Glomerular visceral epithelial cell (primary cell): ENCODE data around the gene SLC38A8.

Experiments
- DNase-seq: peaks from one replicate; pipeline ENCODE4 v3.0.0-alpha.2; 2016; ENCODE audit errors: extremely low spot score

The SLC38A8 gene

DNA sequence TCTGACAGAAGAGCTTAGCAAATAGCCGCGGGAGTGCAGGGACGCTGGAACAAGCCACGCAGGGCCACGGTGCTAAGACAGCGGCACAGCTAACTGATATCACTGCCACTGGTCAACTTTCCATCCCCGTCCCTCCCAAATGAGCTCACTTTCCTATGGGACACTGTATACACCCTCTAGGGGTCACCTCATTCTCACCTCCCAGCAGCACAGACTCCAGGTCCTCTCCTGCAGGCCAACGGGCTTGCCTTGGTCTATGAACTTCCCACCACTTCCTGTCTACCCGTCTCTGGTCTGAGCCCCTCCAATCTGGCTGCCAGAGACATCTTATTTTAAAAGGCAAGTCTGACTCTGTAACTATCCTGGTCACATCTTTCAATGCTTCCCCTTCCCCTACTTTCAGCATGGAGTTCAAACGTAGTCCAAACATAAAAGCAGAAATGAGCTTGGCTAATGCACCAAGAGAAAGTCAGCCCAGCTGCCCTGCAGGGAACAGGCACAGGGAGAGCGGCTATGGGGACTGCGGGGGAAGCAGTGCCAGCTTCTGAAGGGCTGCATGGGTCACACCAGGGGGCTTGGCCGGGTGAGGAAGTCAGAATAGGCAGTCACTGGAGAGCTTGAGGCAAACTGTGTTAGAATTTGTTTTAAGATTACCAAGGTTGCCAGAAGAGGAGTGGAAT lies 26.3 kb upstream of the SLC38A8 start:
- DNase-seq, result no peak

DNA sequence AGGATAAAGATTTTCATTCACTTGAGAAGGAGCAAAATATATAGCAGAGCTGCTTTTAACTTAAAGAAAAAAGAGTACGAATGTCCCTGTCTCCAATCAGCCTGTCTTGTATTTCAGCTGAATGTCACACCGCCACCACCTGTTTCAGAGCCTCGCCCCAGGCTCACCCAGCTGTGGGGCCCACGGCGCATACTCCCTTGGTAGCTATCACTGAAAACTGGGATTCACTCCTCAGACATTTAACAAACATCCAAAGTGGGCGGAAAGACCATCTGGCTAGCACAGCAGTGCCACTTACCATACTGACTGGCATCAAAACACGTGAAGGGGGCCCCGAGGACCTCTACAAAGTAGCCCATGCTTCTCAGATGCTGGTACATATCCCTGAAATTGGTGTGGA lies 25.4 kb upstream of the SLC38A8 start:
- DNase-seq, result no peak

DNA sequence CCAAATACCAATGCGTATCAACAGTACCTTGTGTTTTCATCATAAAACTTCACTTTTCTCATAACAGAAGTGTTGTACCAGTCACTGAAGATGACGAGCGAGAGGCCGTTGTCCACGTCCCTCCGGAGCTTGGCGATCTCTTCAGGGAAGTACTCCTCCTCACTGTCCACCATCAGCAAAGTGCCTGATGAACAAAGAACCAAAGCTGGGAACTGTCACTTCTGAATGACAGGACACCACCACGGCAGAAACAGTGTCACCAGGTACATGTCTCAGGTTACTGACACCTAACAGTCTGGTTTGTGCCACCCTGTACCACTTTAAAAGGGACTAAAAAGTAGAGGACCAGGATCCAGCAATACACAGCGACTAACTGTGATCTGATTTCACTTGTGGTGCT lies 25.0 kb upstream of the SLC38A8 start:
- DNase-seq, result no peak

DNA sequence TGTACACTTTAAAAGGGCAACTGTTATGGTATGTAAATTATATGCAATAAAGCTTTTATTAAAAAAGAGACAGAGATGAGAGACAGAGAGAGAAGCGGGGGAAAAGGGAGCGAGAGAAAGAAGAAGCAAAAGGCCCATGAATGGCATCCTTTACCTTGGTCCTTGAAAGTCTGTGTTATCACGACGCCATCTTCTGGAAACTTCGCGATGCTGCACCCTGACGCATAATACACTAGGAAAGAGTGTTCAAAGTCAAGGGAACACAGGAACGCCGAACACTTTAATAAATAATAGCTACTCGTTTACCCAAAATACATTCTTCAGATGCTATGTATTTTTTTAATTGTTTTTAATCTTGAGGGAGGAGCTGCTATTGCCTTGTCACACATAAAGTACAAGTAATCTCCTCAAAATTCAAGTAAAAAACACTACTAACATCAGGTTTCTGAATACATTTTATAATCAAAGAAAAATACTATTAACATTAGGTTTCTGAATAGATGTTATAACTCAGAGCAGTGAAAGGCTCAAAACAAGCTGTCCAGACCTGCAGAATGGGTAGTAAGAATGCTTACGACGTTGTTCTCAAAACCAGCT lies 23.0 kb upstream of the SLC38A8 start:
- peak; percentile 41 for DNase-seq

DNA sequence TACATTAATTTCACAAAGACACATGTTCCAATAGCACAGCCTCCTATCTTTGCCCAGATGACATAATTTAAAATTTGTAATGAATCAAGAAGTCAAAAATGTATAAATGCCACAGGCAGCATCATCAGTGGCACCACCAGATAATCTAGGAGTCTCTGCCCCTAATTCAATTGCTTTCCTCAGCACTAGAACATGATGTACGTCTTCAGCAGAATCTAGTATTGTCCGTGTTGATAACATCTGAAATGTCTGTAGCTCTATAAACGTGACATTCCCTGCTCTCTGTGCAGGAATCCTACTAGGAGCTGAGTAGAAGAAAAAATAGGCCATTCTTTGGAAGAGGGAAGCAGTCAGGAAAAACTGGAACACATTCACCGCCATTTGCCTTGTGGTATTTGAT lies 21.4 kb upstream of the SLC38A8 start:
- no peak for DNase-seq

DNA sequence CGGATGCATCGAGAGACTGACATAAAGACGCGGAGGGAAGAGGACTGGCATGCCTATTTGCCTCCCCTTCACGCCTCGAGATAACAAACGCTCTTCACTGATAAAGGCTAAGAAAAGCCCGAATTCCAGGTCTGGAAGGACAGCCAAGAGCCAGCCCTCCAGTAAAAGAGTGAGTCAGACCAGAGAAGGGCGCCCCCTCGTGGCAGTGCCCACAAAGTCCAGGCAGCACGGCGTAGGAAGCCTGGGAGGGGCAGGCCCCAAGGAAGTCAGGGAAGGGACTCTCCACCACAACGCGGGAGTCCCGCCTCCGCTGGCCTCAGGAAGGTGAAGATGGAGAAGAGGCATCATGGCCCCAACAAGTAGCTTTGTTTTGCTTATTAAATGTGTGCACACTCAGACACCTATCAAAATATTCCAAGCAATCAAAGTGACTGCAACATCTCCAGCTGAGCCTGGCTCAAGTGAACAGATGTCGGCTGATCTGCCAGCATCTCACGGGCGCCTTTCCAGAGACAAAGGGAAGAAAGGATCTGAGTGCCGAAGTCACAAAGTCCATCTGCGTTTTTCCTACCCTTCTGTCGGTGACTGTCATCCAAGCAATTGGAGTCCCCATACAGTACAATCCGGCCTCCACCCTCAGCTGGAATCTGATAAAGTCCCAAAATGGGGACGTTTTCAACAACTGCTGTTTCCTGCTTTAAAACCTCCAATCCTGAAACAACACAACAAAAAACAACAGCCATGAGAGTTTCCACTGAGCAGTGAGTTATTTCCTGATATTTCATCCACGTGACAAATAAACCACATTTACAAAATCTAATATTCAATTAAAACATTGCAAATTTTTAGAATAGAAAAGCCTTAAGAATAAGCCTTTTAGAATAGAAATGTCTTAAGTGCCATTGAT lies 20.4 kb upstream of the SLC38A8 start:
- DNase-seq, result peak; percentile 58

DNA sequence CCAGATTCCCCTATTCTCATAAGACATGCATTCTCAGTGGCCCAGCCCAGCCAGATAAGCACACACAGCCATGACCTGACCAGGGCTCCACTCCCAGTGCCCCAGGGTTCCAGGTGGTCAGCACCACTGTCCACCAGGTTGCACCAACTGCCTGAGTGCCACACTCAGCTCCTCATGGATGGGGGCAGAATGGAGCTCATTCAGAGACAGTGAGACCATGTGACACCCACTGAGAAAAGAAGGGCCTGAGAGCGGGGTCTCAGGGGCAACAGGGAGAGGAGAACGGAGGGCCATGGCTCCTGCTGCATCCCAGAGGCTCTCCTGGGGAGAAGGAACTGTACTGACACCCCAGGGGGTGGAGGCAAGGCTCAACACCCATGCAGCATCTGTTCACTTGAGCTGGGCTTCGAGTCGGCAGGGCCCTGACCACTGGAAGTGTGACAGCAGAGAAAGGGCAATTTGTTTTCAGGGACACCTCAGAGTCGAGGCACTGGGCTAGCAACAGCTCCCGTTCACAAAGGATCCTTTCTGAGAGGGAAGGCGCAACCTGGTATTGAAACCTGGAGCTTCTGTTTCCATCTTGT lies 18.7 kb upstream of the SLC38A8 start:
- DNase-seq, result no peak

DNA sequence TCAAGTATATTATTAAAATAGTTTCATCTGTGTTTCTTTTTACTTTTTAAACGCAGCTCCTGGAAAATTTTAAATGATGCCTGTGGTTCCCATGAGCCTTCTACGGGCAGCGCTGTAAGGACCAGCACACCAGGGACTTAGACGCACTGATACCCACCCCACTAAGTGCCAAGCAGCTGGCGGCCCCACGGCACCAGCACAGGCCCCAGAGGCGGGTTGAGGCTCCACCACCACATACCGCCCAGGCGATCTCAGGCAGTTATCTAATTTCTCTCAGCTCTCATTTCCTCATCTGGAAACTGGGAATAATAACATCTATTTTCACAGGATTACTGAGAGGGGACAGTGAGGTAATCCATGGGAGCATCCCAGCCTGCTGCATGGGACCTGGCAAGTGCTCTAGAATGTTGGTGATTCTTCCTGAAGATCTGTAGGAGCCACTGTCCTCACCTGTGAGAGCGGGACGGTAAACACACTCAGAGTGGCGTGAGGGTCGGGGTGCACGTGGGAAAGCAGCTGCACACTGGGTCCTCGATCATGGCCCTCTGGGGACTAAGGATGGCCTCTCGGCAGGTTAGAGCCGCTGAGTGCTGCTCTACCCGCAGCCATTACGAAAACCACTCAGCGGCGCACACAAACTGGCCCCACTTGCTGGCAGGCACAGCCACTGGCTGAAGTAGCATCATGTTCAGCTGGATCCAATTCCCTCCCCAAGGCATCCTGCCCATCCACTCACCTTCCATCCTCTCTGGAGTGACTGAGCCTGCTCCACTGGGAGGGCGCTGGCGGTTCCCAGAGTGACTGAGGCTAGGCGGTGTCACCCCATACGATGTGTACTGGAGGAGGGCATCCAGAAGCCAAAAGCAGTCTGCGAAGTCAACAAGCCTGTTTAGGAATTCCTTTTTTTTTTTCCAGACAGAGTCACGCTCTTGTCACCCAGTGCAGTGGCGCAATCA lies 17.6 kb upstream of the SLC38A8 start:
- DNase-seq, result no peak

DNA sequence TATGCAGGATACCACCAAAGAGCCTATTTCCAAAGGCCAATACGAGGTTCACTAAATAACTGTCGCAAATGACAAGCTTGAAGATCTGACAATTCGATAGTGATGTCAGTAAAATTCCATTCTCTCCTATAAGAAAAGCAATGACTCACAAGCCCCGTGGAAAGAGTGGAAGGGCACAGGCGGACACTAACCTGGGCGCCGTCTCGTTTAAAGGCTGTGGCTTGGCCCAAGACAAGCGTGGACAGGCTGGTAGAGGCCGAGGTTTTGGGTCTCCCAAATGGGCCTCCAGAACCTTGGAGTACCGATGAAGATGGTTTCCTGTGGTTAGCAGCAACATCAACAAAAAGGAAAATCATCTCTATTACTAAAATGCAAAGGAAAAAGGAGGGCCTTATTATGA lies 16.5 kb upstream of the SLC38A8 start:
- DNase-seq, result no peak

DNA sequence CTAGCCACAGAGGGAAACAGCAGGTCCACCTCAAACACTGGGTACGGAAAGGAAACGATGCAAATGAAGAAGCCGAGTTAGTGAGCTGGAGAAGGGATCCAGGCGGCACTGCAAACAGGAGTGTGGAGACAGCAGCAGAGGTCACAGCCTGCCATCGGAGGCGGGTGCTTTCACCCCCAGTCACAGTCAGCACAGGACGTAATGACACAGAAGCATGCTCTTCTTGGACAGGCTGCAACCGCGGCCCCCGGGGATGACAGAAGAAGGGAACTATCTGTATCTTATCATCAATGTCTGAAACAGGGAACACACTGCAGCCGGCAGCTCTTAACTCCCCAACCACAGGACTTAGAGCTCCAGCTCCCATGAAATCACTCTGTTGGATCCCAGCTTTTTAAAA lies 16.1 kb upstream of the SLC38A8 start:
- no peak for DNase-seq

DNA sequence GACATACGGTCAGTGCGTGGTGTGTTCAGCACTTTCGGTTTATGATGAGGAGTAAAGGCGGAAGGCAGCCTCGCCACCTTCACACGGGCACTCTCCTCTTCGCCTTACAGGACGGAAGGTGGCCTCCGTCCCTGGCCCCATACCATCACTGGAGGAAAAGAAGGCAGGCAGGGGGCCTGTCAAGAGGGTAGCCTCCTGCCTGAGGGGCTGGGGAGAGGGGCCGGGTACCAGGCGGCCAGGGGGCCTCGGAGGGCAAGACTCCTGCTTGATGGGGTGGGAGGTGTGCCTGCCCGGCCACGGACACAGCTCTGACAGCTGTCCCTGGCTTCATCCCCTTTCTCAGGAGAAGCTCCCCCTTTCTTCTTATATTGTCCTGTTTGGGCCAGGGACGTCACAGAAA lies 15.6 kb upstream of the SLC38A8 start:
- no peak for DNase-seq

DNA sequence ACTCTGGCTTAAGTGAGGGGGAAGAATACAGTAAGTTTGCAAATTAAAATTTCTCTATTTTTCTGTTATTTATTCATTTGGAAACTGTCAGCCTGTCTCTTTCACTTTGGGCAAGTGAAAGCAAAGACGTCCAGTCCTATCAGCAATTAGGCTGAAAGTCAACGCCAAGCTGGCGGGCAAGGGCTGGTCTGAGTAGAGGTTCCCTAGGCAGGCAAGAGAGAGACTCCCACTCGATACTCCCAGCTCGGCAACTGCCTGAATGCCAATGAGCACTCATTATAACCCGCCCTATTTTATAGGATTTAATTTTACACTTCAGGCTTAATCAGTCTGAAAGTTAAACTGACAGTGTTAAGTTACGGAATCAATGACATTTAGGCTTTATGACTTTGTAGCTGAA lies 14.3 kb upstream of the SLC38A8 start:
- DNase-seq, result no peak

DNA sequence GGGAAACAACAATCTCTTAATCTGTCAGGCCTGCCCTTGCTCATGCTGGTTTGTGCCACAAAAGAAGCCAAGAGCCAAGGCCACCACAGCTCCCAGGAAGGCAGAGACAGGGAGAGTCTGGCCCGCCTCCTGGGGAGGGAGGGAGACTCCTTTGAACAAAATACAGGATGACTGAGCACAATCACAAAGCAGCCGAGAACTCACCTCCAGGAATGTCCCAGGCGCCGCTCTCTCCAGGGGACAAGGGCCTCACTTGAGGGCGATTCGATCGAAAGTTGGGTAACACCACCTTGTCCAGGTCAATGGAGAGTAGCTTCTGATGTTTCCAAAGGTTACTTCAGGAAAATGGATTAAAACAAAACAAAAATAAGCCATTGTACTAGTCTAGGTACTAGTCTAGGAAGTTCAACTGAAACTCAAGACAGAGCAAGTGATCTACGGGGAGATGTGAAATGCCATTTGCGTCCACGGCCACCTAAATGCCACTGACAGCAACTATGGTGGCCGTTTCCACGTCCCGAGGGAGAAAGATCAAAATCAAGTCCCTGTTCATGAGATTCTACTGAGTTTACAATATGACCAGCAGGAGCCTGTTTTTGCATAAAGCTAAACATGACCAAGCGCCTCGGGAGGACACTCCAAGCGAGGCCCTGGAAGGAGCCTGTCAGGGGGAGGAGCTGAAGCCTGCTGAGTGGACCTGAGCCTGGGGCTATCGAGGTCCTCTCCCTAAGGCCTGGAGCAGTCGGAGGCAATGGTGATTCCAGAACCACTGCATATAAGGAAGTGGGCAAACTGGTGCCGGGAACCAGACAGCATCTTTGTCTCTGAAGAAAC lies 13.4 kb upstream of the SLC38A8 start:
- DNase-seq, result no peak

DNA sequence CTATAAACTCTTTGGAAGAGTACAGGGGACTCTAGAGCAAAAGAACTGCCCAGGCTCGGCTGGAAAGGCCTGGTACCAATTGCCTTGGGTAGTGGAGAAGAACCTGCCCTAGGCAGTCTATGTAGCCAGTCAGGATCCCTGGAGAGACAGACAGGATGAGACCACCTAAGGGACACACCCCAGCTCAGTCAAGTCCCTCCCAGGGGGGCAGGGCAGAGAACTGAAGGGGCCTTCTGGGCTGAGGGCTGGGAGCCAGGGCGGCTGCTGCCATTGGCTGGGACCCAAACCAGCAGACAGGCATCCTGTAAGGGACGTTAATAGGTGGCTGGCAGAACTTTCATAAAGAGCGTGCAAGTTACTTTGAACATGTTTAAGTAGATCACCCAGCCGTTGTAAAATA lies 12.8 kb upstream of the SLC38A8 start:
- no peak for DNase-seq

DNA sequence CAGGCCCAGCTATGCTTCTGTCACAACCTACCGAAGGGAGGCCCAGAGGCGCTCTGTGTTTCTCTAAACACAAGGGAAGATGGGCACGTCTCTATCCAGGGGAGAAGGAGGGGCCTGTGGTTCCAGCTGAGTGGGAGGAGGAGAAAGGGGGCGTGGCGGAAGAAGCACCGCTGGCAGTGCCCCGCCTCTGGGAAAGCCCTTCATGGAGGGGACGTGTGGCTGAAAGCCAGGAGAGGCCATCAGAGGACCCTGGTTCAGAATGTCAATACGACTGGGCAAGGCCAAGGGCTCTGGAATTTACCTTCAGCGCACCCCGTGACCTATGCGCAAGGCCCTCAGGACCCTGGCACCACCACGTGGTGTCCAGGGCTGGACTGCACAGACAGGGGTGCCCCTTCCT lies 12.3 kb upstream of the SLC38A8 start:
- no peak for DNase-seq

DNA sequence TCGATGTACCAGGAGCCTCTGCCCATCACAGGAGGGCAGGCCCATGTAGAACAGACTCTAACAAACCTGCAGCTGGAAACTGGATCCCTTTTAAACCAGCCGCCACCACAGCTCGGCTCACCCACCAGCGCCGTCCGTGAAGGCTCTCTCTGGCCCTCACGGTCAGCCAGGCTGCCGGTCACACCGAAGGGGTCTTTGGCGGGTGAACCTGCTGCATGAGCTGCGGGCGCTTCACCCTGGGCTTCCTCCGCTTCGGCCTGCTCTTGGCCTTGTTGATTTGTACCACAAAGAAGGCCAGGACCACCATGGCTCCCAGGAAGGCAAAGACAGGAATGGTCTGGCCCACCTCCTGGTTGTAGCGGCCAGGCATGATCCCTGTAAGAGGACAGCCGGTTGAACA lies 11.7 kb upstream of the SLC38A8 start:
- no peak for DNase-seq

DNA sequence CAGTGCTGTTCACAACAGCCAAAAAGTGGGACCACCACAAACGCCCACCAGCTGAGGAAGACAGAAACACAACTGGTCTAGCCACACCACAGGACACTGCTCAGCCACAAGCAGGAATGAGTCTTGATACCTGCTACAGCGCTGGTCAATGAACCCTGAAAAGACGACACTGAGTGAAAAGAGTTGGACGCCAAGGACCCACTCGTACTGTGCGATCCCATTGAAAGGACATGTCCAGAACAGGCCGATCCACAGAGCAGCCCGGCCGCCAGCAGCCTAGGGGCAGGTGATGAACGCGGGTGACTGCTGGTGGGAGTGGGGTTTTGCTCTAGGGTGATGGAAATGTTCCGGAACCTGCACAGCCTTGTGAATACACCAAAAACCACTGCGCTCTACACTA lies 10.6 kb upstream of the SLC38A8 start:
- DNase-seq, result no peak

DNA sequence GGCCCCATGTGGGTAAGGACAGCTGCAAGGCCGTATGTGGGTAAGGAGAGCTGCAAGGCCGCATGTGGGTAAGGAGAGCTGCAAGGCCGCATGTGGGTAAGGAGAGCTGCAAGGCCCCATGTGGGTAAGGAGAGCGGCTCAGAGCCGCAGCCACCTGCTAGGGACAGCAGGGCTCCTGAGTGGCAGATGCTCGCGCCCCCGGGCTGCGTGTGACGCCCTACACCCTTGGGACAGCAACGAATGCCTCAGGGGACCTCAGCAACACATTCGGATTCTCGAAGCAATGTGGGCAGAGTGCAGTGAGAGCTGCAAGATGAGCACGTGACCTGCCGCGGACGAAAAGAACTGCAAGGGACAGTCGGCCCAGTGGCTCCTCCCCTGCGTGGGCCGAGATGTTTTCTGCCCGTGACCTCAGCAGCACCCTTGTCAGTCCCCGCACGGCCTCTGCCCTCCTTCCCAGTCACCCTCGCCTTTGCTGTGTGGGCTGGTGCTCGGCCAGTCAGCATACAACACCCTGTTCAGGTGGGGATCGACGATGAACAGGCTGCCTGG lies 9.6 kb upstream of the SLC38A8 start:
- DNase-seq, result no peak

DNA sequence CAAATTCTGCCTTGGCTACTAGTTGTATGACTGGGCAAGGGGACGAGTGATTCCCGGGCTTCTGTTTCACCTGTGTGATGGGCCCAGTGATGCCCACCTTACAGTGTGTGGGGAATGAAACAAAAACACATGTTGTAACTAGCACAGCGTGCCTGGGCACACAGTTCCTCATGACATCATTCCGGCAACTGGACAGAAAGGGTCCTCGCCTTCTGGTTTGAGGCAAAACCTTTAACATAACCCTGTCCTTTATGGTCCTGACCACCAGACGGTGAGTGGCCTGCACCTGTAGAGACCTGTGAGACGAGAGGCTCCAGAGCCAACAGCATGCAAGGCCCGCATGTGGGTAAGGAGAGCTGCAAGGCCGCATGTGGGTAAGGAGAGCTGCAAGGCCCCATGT lies 7.7 kb upstream of the SLC38A8 start:
- DNase-seq, result no peak

DNA sequence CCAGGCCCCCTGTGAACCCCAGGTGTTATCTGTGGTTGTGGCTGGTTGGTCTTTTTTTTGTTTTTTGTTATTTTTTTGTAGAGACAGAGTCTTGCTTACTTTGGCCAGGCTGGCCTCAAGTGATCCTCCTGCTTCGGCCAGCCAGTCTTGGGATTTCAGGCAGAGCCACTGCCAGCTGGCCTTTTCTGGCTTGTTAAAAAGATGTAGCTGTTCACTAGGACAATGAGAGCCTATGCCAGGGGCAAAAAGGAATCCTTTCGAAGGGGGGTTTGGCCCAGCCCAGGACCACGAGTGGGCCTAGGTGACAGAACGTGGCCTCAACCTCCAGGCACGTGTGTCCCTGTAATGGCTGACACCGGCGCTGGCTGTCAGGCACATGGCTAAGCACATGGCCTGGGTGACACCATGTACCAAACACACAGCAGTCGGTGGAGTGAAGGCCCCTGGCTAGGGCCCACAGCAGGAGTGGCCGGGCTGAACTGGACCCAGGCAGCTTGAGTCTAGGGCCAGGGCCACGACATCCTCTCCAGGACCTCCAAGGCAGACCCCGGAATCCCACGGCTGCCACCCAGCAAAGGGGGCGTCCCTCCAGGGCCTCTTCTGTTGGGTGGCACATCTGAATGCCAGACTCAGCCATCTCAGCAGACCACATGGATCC lies 6.9 kb upstream of the SLC38A8 start:
- DNase-seq, result no peak
